ENCODE measurements around the gene ADAMTSL4. TPM values are rescaled to one million over a fixed set of nuclear protein-coding genes. Genes with fewer than 3 reads are reported as not detected.
"Not testable (repeated sequence)": the region's sequence is repeated elsewhere in the genome, so short reads cannot be mapped to it uniquely, and the experiment has no call there.

ADAMTSL4 gene
- polyA plus RNA-seq, 1 donor = 10.4 TPM

- DNase-seq = no peak
Measured at GRCh38 chr1:150596095-150596892, 47.1 kb downstream of the ADAMTSL4 start.

- no peak for DNase-seq
Measured at GRCh38 chr1:150596976-150597375, 47.8 kb downstream of the ADAMTSL4 start.

GRCh38 chr1:150598346-150598745 is 49.1 kb downstream of the ADAMTSL4 start:
- not testable (repeated sequence) for DNase-seq

GRCh38 chr1:150601540-150601939 is 52.3 kb downstream of the ADAMTSL4 start:
- DNase-seq = no peak

GRCh38 chr1:150602372-150602771 is 53.2 kb downstream of the ADAMTSL4 start:
- DNase-seq = not testable (repeated sequence)

- DNase-seq = no peak
Measured at GRCh38 chr1:150603711-150604110, 54.5 kb downstream of the ADAMTSL4 start.

- DNase-seq = no peak
Measured at GRCh38 chr1:150604226-150604588, 55.0 kb downstream of the ADAMTSL4 start.

GRCh38 chr1:150605451-150605731 is 56.2 kb downstream of the ADAMTSL4 start:
- not testable (repeated sequence) for DNase-seq

- no peak for DNase-seq
Measured at GRCh38 chr1:150606463-150607142, 57.4 kb downstream of the ADAMTSL4 start.

- DNase-seq = no peak
Measured at GRCh38 chr1:150609732-150610131, 60.5 kb downstream of the ADAMTSL4 start.

Other genes starting within 250 kb of the ADAMTSL4 start
- gene PRPF3, start 227.9 kb upstream of the ADAMTSL4 start, polyA plus RNA-seq (ENCODE audit: insufficient read length) = 129 TPM
- gene RPRD2, start 185.3 kb upstream of the ADAMTSL4 start, polyA plus RNA-seq (ENCODE audit: insufficient read length) = 58.3 TPM
- 28.8 TPM for gene TARS2, start 62.0 kb upstream of the ADAMTSL4 start, polyA plus RNA-seq (ENCODE audit: insufficient read length)
- gene ECM1, start 41.3 kb upstream of the ADAMTSL4 start, polyA plus RNA-seq (ENCODE audit: insufficient read length) = 11.9 TPM
- gene FALEC, start 33.7 kb upstream of the ADAMTSL4 start, polyA plus RNA-seq (ENCODE audit: insufficient read length) = 0.83 TPM
- 200 TPM for gene MCL1, start 30.2 kb downstream of the ADAMTSL4 start, polyA plus RNA-seq (ENCODE audit: insufficient read length)
- 224 TPM for gene ENSA, start 80.2 kb downstream of the ADAMTSL4 start, polyA plus RNA-seq (ENCODE audit: insufficient read length)
- 42.6 TPM for gene GOLPH3L, start 147.7 kb downstream of the ADAMTSL4 start, polyA plus RNA-seq (ENCODE audit: insufficient read length)
- not detected for gene HORMAD1, start 171.5 kb downstream of the ADAMTSL4 start, polyA plus RNA-seq (ENCODE audit: insufficient read length)
- 7.7 TPM for gene CTSS, start 216.4 kb downstream of the ADAMTSL4 start, polyA plus RNA-seq (ENCODE audit: insufficient read length)

Measured in left kidney (tissue), 2 donors.